H1 (cell line): ENCODE data around the gene MAGI3. TPM values are rescaled to one million over a fixed set of nuclear protein-coding genes. Genes with fewer than 3 reads are reported as not detected.
A peak's percentile ranks its signal among the peaks of the same experiment; 100 is the strongest.

ENCODE experiments used
- KDM4A ChIP-seq: IDR thresholded peaks from one replicate; pipeline ENCODE4 v1.7.1; 2012; ENCODE audit warnings: low read depth, mild to moderate bottlenecking, moderate library complexity, low read length, inconsistent platforms; ENCODE audit not compliant: severe bottlenecking
- NRF1 ChIP-seq: IDR thresholded peaks from 2 replicates; pipeline ENCODE4 v1.6.1; 2011; ENCODE audit warnings: mild to moderate bottlenecking, low read depth, low read length, improper control_type of control experiment
- RXRA ChIP-seq: IDR thresholded peaks from 2 replicates; pipeline ENCODE4 v1.6.1; 2011; ENCODE audit warnings: low read depth, mild to moderate bottlenecking, low read length, moderate library complexity; ENCODE audit not compliant: insufficient read depth
- SAP30 ChIP-seq: fragments of 300-600 bp; sonication (generic); IDR thresholded peaks from 2 replicates; pipeline ENCODE4 v1.7.1; 2012; ENCODE audit warnings: low read length, moderate library complexity, mild to moderate bottlenecking, inconsistent platforms; ENCODE audit not compliant: insufficient read depth, insufficient replicate concordance
- SIRT6 ChIP-seq: IDR thresholded peaks from one replicate; pipeline ENCODE4 v1.7.1; 2012; ENCODE audit warnings: low read length, inconsistent platforms
- TBP ChIP-seq: IDR thresholded peaks from 2 replicates; pipeline ENCODE4 v1.6.1; 2011; ENCODE audit warnings: low read depth, low read length, improper control_type of control experiment
- USF2 ChIP-seq: IDR thresholded peaks from 2 replicates; pipeline ENCODE4 v1.6.1; 2011; ENCODE audit warnings: low read length, improper control_type of control experiment
- ZNF274 ChIP-seq: IDR thresholded peaks from 2 replicates; pipeline ENCODE4 v1.7.0; 2012; ENCODE audit warnings: low read length, borderline replicate concordance; ENCODE audit errors: extremely low read depth
- polyA plus RNA-seq, 7 experiments: library from polyadenylated mRNA; depleted of rRNA in 3 of 7; stranded (reverse) in 5 of 7; unstranded in 2 of 7; fragments of >200 nt in 5 of 7; fragments of 200-250 nt in 2 of 7; gene quantifications; 1 replicate in 5 of 7; 2 replicates in 1 of 7; 4 replicates in 1 of 7; pipeline versions ENCODE4 v1.2.1 to v1.2.3, GENCODE V29; 2011 to 2013; ENCODE audit warnings: missing spikeins in 2 of 7, mixed read lengths in 2 of 7
- total RNA-seq: library from RNA; stranded (reverse); fragmentation: NEBNext Ultra II Directional; extraction: Animal tissue kit (Norgen Biotek cat#: 25700); gene quantifications from 2 replicates; pipeline ENCODE4 v1.2.1, GENCODE V29; 2021
- TF ChIP-seq, protein P1 (sequence below): IDR thresholded peaks from 2 replicates; pipeline ENCODE4 v1.6.1; 2012; ENCODE audit warnings: inconsistent platforms

Gene MAGI3
- total and polyA plus RNA-seq, 2 of the 8 experiments (the other 6 are each of a cell fraction or from before 2014, with no cell fraction given): 2.3 to 7.8 TPM

GRCh38 chr1:113389359-113389952 lies 859 bp upstream of the MAGI3 start (continued):
- TF ChIP-seq RXRA: no peak
- no peak for TF ChIP-seq USF2
- no peak for TF ChIP-seq SIRT6
- TF ChIP-seq TBP: 0 out of 2 replicates have a peak, but pooled peaks have one; percentile 30
- TF ChIP-seq ZNF274: no peak
- TF ChIP-seq, protein P1, sequence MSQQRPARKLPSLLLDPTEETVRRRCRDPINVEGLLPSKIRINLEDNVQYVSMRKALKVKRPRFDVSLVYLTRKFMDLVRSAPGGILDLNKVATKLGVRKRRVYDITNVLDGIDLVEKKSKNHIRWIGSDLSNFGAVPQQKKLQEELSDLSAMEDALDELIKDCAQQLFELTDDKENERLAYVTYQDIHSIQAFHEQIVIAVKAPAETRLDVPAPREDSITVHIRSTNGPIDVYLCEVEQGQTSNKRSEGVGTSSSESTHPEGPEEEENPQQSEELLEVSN: no peak
- TF ChIP-seq KDM4A: no peak
- TF ChIP-seq SAP30: no peak
- TF ChIP-seq NRF1: no peak
- TF ChIP-seq, all 59 proteins: peak for 3
